GM18870 (cell line): Measurements from ENCODE around the gene TNFRSF25.
"Not testable (repeated sequence)": the region's sequence is repeated elsewhere in the genome, so short reads cannot be mapped to it uniquely, and the experiment has no call there.

Experiments used
- ATAC-seq: cut with Tn5 transposase; IDR thresholded peaks from one replicate; pipeline ENCODE4 v1.9.1; 2021; ENCODE audit warnings: moderate library complexity; ENCODE audit not compliant: unreplicated experiment

TNFRSF25 gene

GRCh38 chr1:6470132-6471085, 4.4 kb upstream of the TNFRSF25 start:
- ATAC-seq: no peak

GRCh38 chr1:6468729-6469461, 2.9 kb upstream of the TNFRSF25 start:
- no peak for ATAC-seq

- ATAC-seq: no peak
Observed at GRCh38 chr1:6467744-6468688, 2.0 kb upstream of the TNFRSF25 start.

- no peak for ATAC-seq
Observed at GRCh38 chr1:6467224-6467623, 1.3 kb upstream of the TNFRSF25 start.

GRCh38 chr1:6466751-6467150, 778 bp upstream of the TNFRSF25 start:
- no peak for ATAC-seq

GRCh38 chr1:6465461-6466005, 440 bp downstream of the TNFRSF25 start:
- no peak for ATAC-seq

- no peak for ATAC-seq
Observed at GRCh38 chr1:6464915-6465314, 1.1 kb downstream of the TNFRSF25 start.

GRCh38 chr1:6464514-6464836, 1.5 kb downstream of the TNFRSF25 start:
- no peak for ATAC-seq

- no peak for ATAC-seq
Observed at GRCh38 chr1:6463120-6463412, 2.9 kb downstream of the TNFRSF25 start.

- no peak for ATAC-seq
Observed at GRCh38 chr1:6462412-6463119, 3.4 kb downstream of the TNFRSF25 start.

- ATAC-seq: no peak
Observed at GRCh38 chr1:6461538-6462411, 4.2 kb downstream of the TNFRSF25 start.

- no peak for ATAC-seq
Observed at GRCh38 chr1:6461051-6461530, 4.9 kb downstream of the TNFRSF25 start.

- ATAC-seq: no peak
Observed at GRCh38 chr1:6460301-6461050, 5.5 kb downstream of the TNFRSF25 start.

GRCh38 chr1:6459850-6460265, 6.1 kb downstream of the TNFRSF25 start:
- no peak for ATAC-seq

- ATAC-seq: no peak
Observed at GRCh38 chr1:6456800-6457466, 9.0 kb downstream of the TNFRSF25 start.

- ATAC-seq: not testable (repeated sequence)
Observed at GRCh38 chr1:6455752-6456520, 10.0 kb downstream of the TNFRSF25 start.
